Sciatic nerve (tissue), 2 donors: Measurements from ENCODE around the gene KATNAL2. TPM values are rescaled to one million over a fixed set of nuclear protein-coding genes. Genes with fewer than 3 reads are reported as not detected.
"Not testable (repeated sequence)": the region's sequence is repeated elsewhere in the genome, so short reads cannot be mapped to it uniquely, and the experiment has no call there.

Source experiments
- ATAC-seq: fragments of 200-7000 bp; cut with Tn5 transposase; one replicate; pipeline ENCODE4 v1.9.1; 2020; ENCODE audit warnings: mild to moderate bottlenecking, moderate library complexity
- DNase-seq: peaks from one replicate; pipeline ENCODE4 v3.0.0-alpha.2; 2020; ENCODE audit warnings: low spot score
- intact Hi-C: fragments of 100-400 bp; cut with DNase I; formaldehyde crosslinking; loops from one replicate; pipeline ENCODE4 v1.14.2; 2022
- total RNA-seq: library from RNA; stranded (reverse); fragmentation: NEBNext Ultra II Directional; extraction: Animal tissue kit (Norgen Biotek cat#: 25700); gene quantifications from one replicate; pipeline ENCODE4 v1.2.1, GENCODE V29; 2021
- donor health status: DM: no; HTN: no; CAD: no.
- donor health status: DM: no; HTN: no; CAD: no.

KATNAL2 gene
- total RNA-seq, 1 donor from 2014 or later = 5.6 TPM

GRCh38 chr18:47025557-47026174 lies 108.3 kb downstream of the KATNAL2 start:
- ATAC-seq = peak; percentile 14
- DNase-seq, intact Hi-C loops: not testable (repeated sequence)

- ATAC-seq, intact Hi-C loops: not testable (repeated sequence)
- peak; percentile 72 for DNase-seq
Observed at GRCh38 chr18:47028738-47029137, 111.3 kb downstream of the KATNAL2 start.

GRCh38 chr18:47029684-47030353 lies 112.4 kb downstream of the KATNAL2 start:
- intact Hi-C loops, DNase-seq: not testable (repeated sequence)
- peak; percentile 58 for ATAC-seq

- DNase-seq, ATAC-seq, intact Hi-C loops: not testable (repeated sequence)
Observed at GRCh38 chr18:47030887-47031286, 113.5 kb downstream of the KATNAL2 start.

- DNase-seq (no peak), ATAC-seq (no peak)
- intact Hi-C loops = no loop called here
Observed at GRCh38 chr18:47032945-47033344, 115.5 kb downstream of the KATNAL2 start.

- DNase-seq, intact Hi-C loops: not testable (repeated sequence)
Observed at GRCh38 chr18:47034591-47034990, 117.2 kb downstream of the KATNAL2 start.

GRCh38 chr18:47035156-47035671 lies 117.8 kb downstream of the KATNAL2 start, which contains the start of gene ELOA2:
Gene ELOA2 (minus strand): TSS chr18:47035621. CDS start chr18:47035264, 357 bp downstream.
- DNase-seq (no peak), ATAC-seq (no peak)
- intact Hi-C loops = no loop called here

More at GRCh38 chr18:47034591-47034990, 117.2 kb downstream of the KATNAL2 start:
- not testable (repeated sequence) for ATAC-seq

GRCh38 chr18:47036298-47036874 lies 119.0 kb downstream of the KATNAL2 start:
- ATAC-seq = no peak
- no peak for DNase-seq
- intact Hi-C loops = no loop called here

GRCh38 chr18:47036927-47037578 lies 119.7 kb downstream of the KATNAL2 start:
- no peak for DNase-seq
- no peak for ATAC-seq
- intact Hi-C loops = no loop called here

GRCh38 chr18:47040982-47041381 lies 123.6 kb downstream of the KATNAL2 start:
- intact Hi-C loops = no loop called here
- DNase-seq (no peak), ATAC-seq (no peak)

GRCh38 chr18:47050468-47050867 lies 133.1 kb downstream of the KATNAL2 start:
- ATAC-seq (no peak), DNase-seq (no peak)
- intact Hi-C loops = no loop called here

GRCh38 chr18:47054369-47054768 lies 137.0 kb downstream of the KATNAL2 start:
- ATAC-seq (no peak), DNase-seq (no peak)
- intact Hi-C loops = no loop called here

- intact Hi-C loops = no loop called here
- ATAC-seq = no peak
- DNase-seq = no peak
Observed at GRCh38 chr18:47062471-47062870, 145.1 kb downstream of the KATNAL2 start.

GRCh38 chr18:47063096-47063495 lies 145.7 kb downstream of the KATNAL2 start:
- ATAC-seq = no peak
- intact Hi-C loops = no loop called here
- DNase-seq = no peak

GRCh38 chr18:47067648-47068047 lies 150.2 kb downstream of the KATNAL2 start:
- intact Hi-C loops = no loop called here
- DNase-seq = no peak
- ATAC-seq = no peak

GRCh38 chr18:47075098-47075883 lies 157.9 kb downstream of the KATNAL2 start:
- ATAC-seq = no peak
- intact Hi-C loops = no loop called here
- DNase-seq = no peak

- ATAC-seq (no peak), DNase-seq (no peak)
- intact Hi-C loops = loop anchor here (2.0 kb wide), 1 partner anchor 46 kb away; no protein-coding TSS in a partner anchor
Observed at GRCh38 chr18:47077111-47077510, 159.7 kb downstream of the KATNAL2 start.

GRCh38 chr18:47080872-47081271 lies 163.5 kb downstream of the KATNAL2 start:
- no peak for ATAC-seq
- DNase-seq = no peak
- intact Hi-C loops = no loop called here

- intact Hi-C loops = no loop called here
- ATAC-seq (no peak), DNase-seq (no peak)
Observed at GRCh38 chr18:47081578-47081977, 164.2 kb downstream of the KATNAL2 start.
